Endometrium (tissue), 2 donors: Measurements from ENCODE around the gene MRPL14.
"Not testable (repeated sequence)": the region's sequence is repeated elsewhere in the genome, so short reads cannot be mapped to it uniquely, and the experiment has no call there.

Experiments
- FAIRE-seq: peaks from 2 replicates; lab custom pipeline; 2012; peaks lifted over from hg19 to GRCh38; lab: Jason Lieb, UNC
- donor health status: control.
- donor health status: control.

The MRPL14 gene

GRCh38 chr6:44097782-44098317 is 29.4 kb downstream of the MRPL14 start:
- no peak for FAIRE-seq

DNA sequence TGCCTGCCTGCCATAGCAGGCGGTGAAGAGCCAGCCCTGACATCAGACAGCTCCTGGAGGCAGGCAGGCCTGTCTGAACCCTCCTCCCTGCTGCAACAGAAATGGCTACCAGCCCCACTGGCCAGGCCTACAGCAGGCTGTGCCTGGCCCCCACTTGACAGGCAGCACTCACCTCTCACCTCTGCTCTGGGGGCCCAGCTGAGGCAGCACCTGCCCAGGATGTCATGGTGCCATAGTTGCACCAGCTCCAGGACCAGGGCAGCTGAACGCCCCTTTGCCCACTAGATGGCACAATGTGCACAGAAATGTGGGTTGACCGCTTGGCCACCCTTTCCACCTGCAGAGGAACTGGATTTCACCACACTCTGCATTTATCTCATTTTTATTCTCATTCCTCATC is 30.6 kb downstream of the MRPL14 start:
- FAIRE-seq: no peak

GRCh38 chr6:44095243-44095623 is 32.0 kb downstream of the MRPL14 start:
- FAIRE-seq: not testable (repeated sequence)

DNA sequence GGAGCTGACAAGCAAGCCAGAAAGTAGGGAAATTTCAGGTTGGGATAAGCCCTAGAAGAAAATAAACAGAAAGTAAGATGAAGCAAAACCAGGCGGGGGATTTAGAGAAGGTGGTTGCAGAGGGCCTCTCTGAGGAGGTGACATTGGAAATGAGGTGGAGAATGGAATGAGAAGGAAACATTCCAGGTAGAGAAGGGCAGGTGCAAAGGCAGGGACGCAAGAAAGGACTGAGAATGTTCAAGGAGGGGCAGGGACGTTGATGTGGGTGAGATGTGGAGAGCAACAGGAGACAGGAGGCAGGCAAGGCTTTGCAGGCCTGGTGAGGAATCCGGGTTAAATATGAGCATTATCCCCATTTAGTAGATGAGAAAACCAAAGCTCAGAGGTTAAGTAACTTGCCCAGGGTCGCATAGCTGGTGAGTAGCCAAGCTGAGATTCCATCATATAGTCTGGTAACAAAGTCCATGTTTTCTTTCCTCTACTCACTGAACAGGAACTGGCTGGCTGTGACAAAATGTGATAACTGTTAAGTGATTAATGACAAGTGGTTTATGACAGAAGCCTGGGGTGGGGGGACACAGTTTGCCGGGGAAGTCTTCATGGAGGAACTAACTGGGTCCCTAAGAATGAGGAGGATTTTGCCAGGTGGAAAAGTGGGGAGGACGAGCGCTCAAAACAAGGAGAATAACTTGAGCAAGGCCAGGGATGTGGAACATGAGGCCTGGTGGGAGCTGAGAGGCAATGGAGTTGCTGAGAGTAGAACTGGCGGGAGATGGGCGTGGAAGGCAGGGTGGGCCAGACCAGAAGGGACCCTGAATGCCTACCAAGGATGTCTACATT is 32.6 kb downstream of the MRPL14 start:
- no peak for FAIRE-seq

- no peak for FAIRE-seq
Measured at GRCh38 chr6:44093750-44094402, 33.4 kb downstream of the MRPL14 start.

GRCh38 chr6:44093066-44093465 is 34.2 kb downstream of the MRPL14 start:
- FAIRE-seq: no peak

DNA sequence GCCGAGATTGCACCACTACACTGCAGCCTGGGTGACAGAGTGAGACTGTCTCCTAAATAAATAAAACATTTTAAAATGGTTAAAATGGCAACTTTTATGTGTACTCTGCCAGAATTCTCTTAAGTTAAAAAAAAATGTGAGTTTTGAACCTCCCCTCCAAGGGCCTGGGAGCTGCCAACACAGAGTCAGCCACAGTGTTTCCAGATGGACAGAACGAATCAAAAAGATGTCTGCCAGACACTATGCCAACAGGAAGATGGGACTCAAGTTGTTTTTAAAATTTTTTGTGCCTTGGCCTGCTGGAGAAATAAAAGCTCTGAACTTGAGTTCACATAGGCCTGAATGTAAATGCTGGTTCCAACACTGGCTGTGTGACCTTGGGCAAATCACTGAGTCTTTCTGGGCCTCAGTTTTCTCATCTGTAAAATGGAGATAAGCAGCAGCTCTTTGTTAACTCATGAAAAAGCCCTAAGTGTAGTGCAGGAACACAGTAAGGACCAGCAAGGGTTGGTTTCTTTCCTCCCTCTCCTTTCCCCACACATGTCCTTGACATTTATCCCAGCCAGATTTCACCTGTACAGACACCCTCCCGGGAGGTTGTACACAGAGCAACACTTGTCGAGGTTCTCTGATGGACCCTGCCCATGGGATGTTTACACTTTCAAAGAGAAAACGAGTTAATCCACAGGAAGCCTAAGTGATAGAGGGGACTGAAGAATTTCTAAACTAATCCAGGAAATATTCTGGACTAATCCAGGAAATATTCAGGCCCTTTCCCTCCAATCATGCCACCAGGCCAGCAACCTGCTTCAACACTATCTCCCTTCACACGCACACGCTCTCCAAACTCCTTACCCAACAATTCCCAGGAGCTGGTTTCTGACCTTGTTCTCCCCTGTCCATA is 35.0 kb downstream of the MRPL14 start:
- FAIRE-seq: no peak

GRCh38 chr6:44091356-44091755 is 35.9 kb downstream of the MRPL14 start:
- FAIRE-seq: not testable (repeated sequence)

DNA sequence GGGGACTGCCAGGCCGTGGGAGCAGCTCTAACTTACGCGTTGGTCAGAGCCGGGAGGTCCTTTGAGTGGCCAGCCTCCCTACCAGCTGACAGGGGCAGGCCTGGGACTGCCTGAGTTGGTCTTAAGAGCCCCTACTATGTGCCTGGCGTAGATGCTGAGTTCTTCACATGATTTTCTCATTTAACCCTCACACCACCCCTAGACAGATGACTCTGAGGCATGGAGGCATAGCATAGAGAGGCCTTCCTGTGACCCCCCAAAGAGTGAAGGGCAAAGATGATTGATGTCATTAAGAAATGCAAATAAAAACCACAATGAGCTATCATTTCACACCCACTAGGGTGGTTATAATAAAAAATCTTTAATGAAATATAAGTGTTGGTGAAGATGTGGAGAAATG is 36.8 kb downstream of the MRPL14 start:
- no peak for FAIRE-seq

GRCh38 chr6:44088827-44089590 is 38.2 kb downstream of the MRPL14 start:
- FAIRE-seq: no peak

- FAIRE-seq: no peak
Measured at GRCh38 chr6:44087623-44088022, 39.6 kb downstream of the MRPL14 start.

GRCh38 chr6:44086931-44087574 is 40.2 kb downstream of the MRPL14 start:
- FAIRE-seq: no peak

GRCh38 chr6:44085219-44085618 is 42.0 kb downstream of the MRPL14 start:
- no peak for FAIRE-seq

GRCh38 chr6:44084231-44085014 is 42.8 kb downstream of the MRPL14 start:
- FAIRE-seq: no peak

DNA sequence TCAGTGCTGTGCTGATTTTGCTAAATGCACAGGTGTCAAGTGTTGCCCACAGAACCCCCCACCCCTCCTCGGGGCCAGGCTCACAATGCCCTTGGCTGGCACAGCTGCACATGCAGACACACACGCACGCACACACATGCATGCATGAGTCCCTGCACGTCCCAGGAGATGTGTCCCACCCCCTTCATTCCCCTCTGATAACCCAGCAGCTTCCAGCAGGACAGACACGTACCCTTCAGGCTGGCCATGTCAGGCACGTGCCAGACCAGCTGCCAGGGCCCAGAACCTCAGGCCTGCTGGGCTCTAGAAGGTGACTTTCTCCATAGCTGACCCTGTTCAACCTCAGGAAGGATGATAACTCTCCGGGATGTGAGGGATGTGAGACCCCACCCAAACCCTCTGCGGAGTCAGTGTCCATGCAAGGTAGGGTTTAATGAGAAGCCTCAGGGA is 44.4 kb downstream of the MRPL14 start:
- FAIRE-seq: no peak

- FAIRE-seq: no peak
Measured at GRCh38 chr6:44081753-44082152, 45.5 kb downstream of the MRPL14 start.

- no peak for FAIRE-seq
Measured at GRCh38 chr6:44080561-44081521, 46.4 kb downstream of the MRPL14 start.

DNA sequence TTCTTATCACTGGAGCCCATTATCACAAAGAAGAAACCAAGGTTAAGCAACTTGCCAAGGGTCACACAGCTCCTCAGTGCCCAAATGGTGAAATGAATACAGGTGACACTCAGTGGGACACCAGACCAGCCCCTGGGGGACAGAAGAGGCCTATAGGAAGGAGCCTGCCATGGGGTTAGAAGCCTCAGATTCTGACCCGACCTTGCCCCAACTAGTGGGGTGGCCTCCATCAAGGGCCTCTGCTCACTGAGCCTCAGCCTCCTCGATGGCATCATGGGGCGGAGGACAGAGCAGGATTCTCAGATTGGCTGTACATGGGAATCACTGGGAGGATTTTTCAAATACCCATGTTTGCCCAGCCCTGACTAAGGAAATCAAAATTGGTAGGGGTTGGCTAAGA is 47.6 kb downstream of the MRPL14 start:
- FAIRE-seq: no peak
